ENCODE results near the gene LCN1.
A peak's percentile ranks its signal among the peaks of the same experiment; 100 is the strongest.

The LCN1 gene

GRCh38 chr9:135474915-135475314, 46.3 kb upstream of the LCN1 start:
- Histone ChIP-seq H3K4me2 (ENCODE audit: low read length) (no peak overlapping the region), H3K27me3 (ENCODE audit: control insufficient read depth, low read length) (peaks cover 12% of the 10 kb centered on the region), H3K27ac (ENCODE audit: low read depth, low read length) (no peak overlapping the region), H3K9me3 (ENCODE audit: control insufficient read depth, insufficient read depth, low read length) (no peaks in the 10 kb centered on the region), H3K4me3 (ENCODE audit: low read length) (no peak overlapping the region), H3K4me1 (ENCODE audit: control insufficient read depth, low read length) (no peaks in the 10 kb centered on the region), H4K20me1 (ENCODE audit: control insufficient read depth, insufficient read depth, low read depth, low read length) (no peaks in the 10 kb centered on the region), H3K9me2 (replicated peaks; ENCODE audit: control insufficient read depth, low read length) (no peaks in the 10 kb centered on the region), H3F3A (ENCODE audit: control insufficient read depth, insufficient read depth) (no peaks in the 10 kb centered on the region; the same call in 1 of the 2 replicates), H3K36me3 (ENCODE audit: control insufficient read depth, low read length) (no peaks in the 10 kb centered on the region), H3K79me2 (ENCODE audit: control insufficient read depth, low read length) (no peaks in the 10 kb centered on the region)
- TF ChIP-seq CTCF (IDR thresholded peaks at IDR 0.05; ENCODE audit: low read depth, low read length, poor library complexity, severe bottlenecking) (peak; percentile 50), EZH2phosphoT487 (IDR thresholded peaks at IDR 0.05; ENCODE audit: borderline replicate concordance, low read length) (no peak)

- no peaks in the 10 kb centered on the region for H3K79me2 ChIP-seq (ENCODE audit: control insufficient read depth, low read length)
- no peaks in the 10 kb centered on the region for H3K9me2 ChIP-seq (replicated peaks; ENCODE audit: control insufficient read depth, low read length)
- no peaks in the 10 kb centered on the region; the same call in 1 of the 2 replicates for H3F3A ChIP-seq (ENCODE audit: control insufficient read depth, insufficient read depth)
- TF ChIP-seq CTCF (IDR thresholded peaks at IDR 0.05; ENCODE audit: low read depth, low read length, poor library complexity, severe bottlenecking), result no peak
- TF ChIP-seq EZH2phosphoT487 (IDR thresholded peaks at IDR 0.05; ENCODE audit: borderline replicate concordance, low read length), result no peak
- H3K4me1 ChIP-seq (ENCODE audit: control insufficient read depth, low read length), result no peaks in the 10 kb centered on the region
- H3K36me3 ChIP-seq (ENCODE audit: control insufficient read depth, low read length), result no peaks in the 10 kb centered on the region
- no peak overlapping the region for H3K4me3 ChIP-seq (ENCODE audit: low read length)
- H3K4me2 ChIP-seq (ENCODE audit: low read length), result no peak overlapping the region
- no peaks in the 10 kb centered on the region for H4K20me1 ChIP-seq (ENCODE audit: control insufficient read depth, insufficient read depth, low read depth, low read length)
- no peaks in the 10 kb centered on the region for H3K9me3 ChIP-seq (ENCODE audit: control insufficient read depth, insufficient read depth, low read length)
- H3K27ac ChIP-seq (ENCODE audit: low read depth, low read length), result no peak overlapping the region
- peaks cover 27% of the 10 kb centered on the region for H3K27me3 ChIP-seq (ENCODE audit: control insufficient read depth, low read length)
Observed at GRCh38 chr9:135476561-135477355, 44.5 kb upstream of the LCN1 start.

GRCh38 chr9:135478191-135478590, 43.0 kb upstream of the LCN1 start:
- no peaks in the 10 kb centered on the region; the same call in 1 of the 2 replicates for H3F3A ChIP-seq (ENCODE audit: control insufficient read depth, insufficient read depth)
- no peaks in the 10 kb centered on the region for H3K9me3 ChIP-seq (ENCODE audit: control insufficient read depth, insufficient read depth, low read length)
- TF ChIP-seq CTCF (IDR thresholded peaks at IDR 0.05; ENCODE audit: low read depth, low read length, poor library complexity, severe bottlenecking) (no peak), EZH2phosphoT487 (IDR thresholded peaks at IDR 0.05; ENCODE audit: borderline replicate concordance, low read length) (no peak)
- peaks cover 35% of the 10 kb centered on the region for H3K27me3 ChIP-seq (ENCODE audit: control insufficient read depth, low read length)
- no peak overlapping the region for H3K4me2 ChIP-seq (ENCODE audit: low read length)
- H3K79me2 ChIP-seq (ENCODE audit: control insufficient read depth, low read length), result no peaks in the 10 kb centered on the region
- no peaks in the 10 kb centered on the region for H4K20me1 ChIP-seq (ENCODE audit: control insufficient read depth, insufficient read depth, low read depth, low read length)
- 0 out of 2 replicates have a peak, but pooled peaks cover 3% of the 10 kb centered on the region for H3K4me1 ChIP-seq (ENCODE audit: control insufficient read depth, low read length)
- H3K9me2 ChIP-seq (replicated peaks; ENCODE audit: control insufficient read depth, low read length), result no peaks in the 10 kb centered on the region
- no peak overlapping the region for H3K4me3 ChIP-seq (ENCODE audit: low read length)
- H3K36me3 ChIP-seq (ENCODE audit: control insufficient read depth, low read length), result no peaks in the 10 kb centered on the region
- no peak overlapping the region for H3K27ac ChIP-seq (ENCODE audit: low read depth, low read length)

Measured in DOHH2 (cell line).